Measurements from ENCODE around the gene ZNF296. TPM values are rescaled to one million over a fixed set of nuclear protein-coding genes. Genes with fewer than 3 reads are reported as not detected.

The ZNF296 gene
- total RNA-seq, 1 experiment from 2014 or later, result 13.8 TPM

DNA sequence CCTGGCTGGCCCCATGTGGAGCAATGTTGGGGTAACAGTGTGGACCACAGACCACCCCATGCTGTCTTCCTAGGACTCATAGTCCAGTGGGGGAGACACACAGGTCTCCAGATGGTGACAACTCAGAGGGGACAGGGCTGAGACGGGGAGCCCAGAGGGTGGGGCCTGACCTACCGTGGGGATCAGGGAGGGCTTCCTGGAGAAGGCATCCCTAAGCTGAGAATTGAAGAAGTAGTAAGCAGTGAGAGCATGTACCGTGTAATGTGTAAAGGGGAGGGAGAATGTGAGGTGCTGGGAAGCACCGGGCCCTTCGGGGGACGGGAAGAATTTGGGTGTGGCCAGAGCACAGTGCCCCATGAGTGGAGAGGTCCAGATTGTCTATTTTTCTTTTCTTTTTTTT, 47.7 kb upstream of the ZNF296 start:
- H3K4me3 Mint-ChIP-seq, result no peak overlapping the region

DNA sequence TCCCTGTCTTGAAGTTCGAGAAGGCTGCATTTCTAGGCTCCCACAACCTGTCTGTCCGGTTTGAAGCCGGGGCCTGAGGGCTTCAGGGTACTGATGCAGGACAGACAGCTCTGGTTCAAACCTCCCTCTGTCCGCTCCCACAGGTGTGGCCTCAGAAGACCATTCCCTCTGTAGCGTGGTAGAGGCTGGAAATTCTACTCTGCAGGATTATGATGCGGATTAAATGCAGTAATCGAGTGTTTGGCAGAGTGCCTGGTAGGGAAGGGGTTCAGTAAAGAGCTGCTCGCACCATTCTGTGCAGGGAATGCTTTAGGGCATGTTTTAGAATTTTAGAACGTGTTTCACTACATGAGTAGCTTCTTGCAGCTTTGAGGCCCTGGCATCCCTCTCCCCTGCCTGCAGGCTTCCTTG, 47.2 kb upstream of the ZNF296 start:
- DNase-seq (ENCODE audit: low spot score), result no peak
- Mint-ChIP-seq H3K4me3 (no peak overlapping the region), H3K27me3 (ENCODE audit: low read depth) (no peaks in the 10 kb centered on the region), H3K36me3 (no peaks in the 10 kb centered on the region), H3K27ac (no peak overlapping the region), H3K9me3 (no peaks in the 10 kb centered on the region), H3K4me1 (peaks cover 7% of the 10 kb centered on the region)
- TF ChIP-seq GTF2I (CRISPR knock-in tag; conservative IDR thresholded peaks at IDR 0.05) (no peak), RELA (CRISPR knock-in tag; IDR thresholded peaks at IDR 0.05; ENCODE audit: borderline replicate concordance) (no peak), FOXP4 (CRISPR knock-in tag; IDR thresholded peaks at IDR 0.05) (no peak), TP53 (CRISPR knock-in tag; IDR thresholded peaks at IDR 0.05) (no peak), JAZF1 (CRISPR knock-in tag; IDR thresholded peaks at IDR 0.05) (no peak)
- no peak for ATAC-seq
- ChIA-PET POLR2A (no interaction called here), CTCF (interaction anchor here (0.7 kb wide), 3 partner anchors 17 to 134 kb away, joined by 3 read pairs; no protein-coding TSS in a partner anchor)

More for the DNA sequence above, 47.7 kb upstream of the ZNF296 start:
- CTCF ChIA-PET, result interaction anchor here (0.7 to 1.6 kb wide), 2 partner anchors 64 to 117 kb away, joined by 3 to 4 read pairs; no protein-coding TSS in a partner anchor
- POLR2A ChIA-PET, result no interaction called here
- Mint-ChIP-seq H3K27ac (peak overlapping the region; percentile 17; the same call in 1 of the 2 replicates), H3K27me3 (ENCODE audit: low read depth) (no peaks in the 10 kb centered on the region), H3K9me3 (no peaks in the 10 kb centered on the region), H3K4me1 (peaks cover 7% of the 10 kb centered on the region), H3K36me3 (no peaks in the 10 kb centered on the region)
- no peak for DNase-seq (ENCODE audit: low spot score)
- TF ChIP-seq ZNF138 (CRISPR knock-in tag; conservative IDR thresholded peaks at IDR 0.05), result no peak
- no peak for TF ChIP-seq E2F4 (CRISPR knock-in tag; IDR thresholded peaks at IDR 0.05; ENCODE audit: borderline replicate concordance, low read depth)
- no peak for TF ChIP-seq EMX1 (CRISPR knock-in tag; IDR thresholded peaks at IDR 0.05)
- TF ChIP-seq ZNF423 (CRISPR knock-in tag; IDR thresholded peaks at IDR 0.05), result no peak
- no peak for TF ChIP-seq MYBL2 (CRISPR knock-in tag; IDR thresholded peaks at IDR 0.05)
- no peak for TF ChIP-seq SP1 (CRISPR knock-in tag; conservative IDR thresholded peaks at IDR 0.05)
- TF ChIP-seq MAX (CRISPR knock-in tag; IDR thresholded peaks at IDR 0.05), result no peak
- ATAC-seq, result no peak

- POLR2A ChIA-PET, result no interaction called here
- DNase-seq (ENCODE audit: low spot score), result no peak
- Mint-ChIP-seq H3K9me3 (no peaks in the 10 kb centered on the region), H3K4me1 (peaks cover 7% of the 10 kb centered on the region), H3K36me3 (no peaks in the 10 kb centered on the region), H3K27me3 (ENCODE audit: low read depth) (no peaks in the 10 kb centered on the region), H3K27ac (no peak overlapping the region), H3K4me3 (no peak overlapping the region)
- TF ChIP-seq, protein P1, sequence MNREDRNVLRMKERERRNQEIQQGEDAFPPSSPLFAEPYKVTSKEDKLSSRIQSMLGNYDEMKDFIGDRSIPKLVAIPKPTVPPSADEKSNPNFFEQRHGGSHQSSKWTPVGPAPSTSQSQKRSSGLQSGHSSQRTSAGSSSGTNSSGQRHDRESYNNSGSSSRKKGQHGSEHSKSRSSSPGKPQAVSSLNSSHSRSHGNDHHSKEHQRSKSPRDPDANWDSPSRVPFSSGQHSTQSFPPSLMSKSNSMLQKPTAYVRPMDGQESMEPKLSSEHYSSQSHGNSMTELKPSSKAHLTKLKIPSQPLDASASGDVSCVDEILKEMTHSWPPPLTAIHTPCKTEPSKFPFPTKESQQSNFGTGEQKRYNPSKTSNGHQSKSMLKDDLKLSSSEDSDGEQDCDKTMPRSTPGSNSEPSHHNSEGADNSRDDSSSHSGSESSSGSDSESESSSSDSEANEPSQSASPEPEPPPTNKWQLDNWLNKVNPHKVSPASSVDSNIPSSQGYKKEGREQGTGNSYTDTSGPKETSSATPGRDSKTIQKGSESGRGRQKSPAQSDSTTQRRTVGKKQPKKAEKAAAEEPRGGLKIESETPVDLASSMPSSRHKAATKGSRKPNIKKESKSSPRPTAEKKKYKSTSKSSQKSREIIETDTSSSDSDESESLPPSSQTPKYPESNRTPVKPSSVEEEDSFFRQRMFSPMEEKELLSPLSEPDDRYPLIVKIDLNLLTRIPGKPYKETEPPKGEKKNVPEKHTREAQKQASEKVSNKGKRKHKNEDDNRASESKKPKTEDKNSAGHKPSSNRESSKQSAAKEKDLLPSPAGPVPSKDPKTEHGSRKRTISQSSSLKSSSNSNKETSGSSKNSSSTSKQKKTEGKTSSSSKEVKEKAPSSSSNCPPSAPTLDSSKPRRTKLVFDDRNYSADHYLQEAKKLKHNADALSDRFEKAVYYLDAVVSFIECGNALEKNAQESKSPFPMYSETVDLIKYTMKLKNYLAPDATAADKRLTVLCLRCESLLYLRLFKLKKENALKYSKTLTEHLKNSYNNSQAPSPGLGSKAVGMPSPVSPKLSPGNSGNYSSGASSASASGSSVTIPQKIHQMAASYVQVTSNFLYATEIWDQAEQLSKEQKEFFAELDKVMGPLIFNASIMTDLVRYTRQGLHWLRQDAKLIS (CRISPR knock-in tag; IDR thresholded peaks at IDR 0.05; ENCODE audit: borderline replicate concordance), result no peak
- TF ChIP-seq ZNF512 (CRISPR knock-in tag; IDR thresholded peaks at IDR 0.05; ENCODE audit: borderline replicate concordance), result no peak
- TF ChIP-seq RELA (CRISPR knock-in tag; IDR thresholded peaks at IDR 0.05; ENCODE audit: borderline replicate concordance), result no peak
- no peak for TF ChIP-seq ESRRA (CRISPR knock-in tag; IDR thresholded peaks at IDR 0.05; ENCODE audit: borderline replicate concordance)
- no peak for TF ChIP-seq CBFB (CRISPR knock-in tag; IDR thresholded peaks at IDR 0.05; ENCODE audit: low read depth)
- TF ChIP-seq PRRX2 (CRISPR knock-in tag; IDR thresholded peaks at IDR 0.05), result no peak
- TF ChIP-seq CREB1 (CRISPR knock-in tag; IDR thresholded peaks at IDR 0.05), result no peak
- ATAC-seq, result no peak
- CTCF ChIA-PET, result interaction anchor here (0.7 kb wide), 2 partner anchors 17 to 134 kb away, joined by 3 read pairs; no protein-coding TSS in a partner anchor
Observed at GRCh38 chr19:45122832-45123231, 46.6 kb upstream of the ZNF296 start.
